ENCODE measurements around the gene SLC24A3.

Gene SLC24A3

GRCh38 chr20:19213946-19214490 is 1.6 kb downstream of the SLC24A3 start:
- Histone ChIP-seq H3K4me3 (ENCODE audit: low read length) (no peak overlapping the region), H3K4me1 (ENCODE audit: insufficient read depth, low read length) (no peaks in the 10 kb centered on the region), H3K27me3 (ENCODE audit: insufficient read depth, low read length) (peaks cover 45% of the 10 kb centered on the region), H2AFZ (ENCODE audit: low read depth, low read length) (no peak overlapping the region), H3K36me3 (ENCODE audit: insufficient read depth, low read length) (no peaks in the 10 kb centered on the region), H3K9me3 (ENCODE audit: low read length) (no peaks in the 10 kb centered on the region)

- no peak overlapping the region for H3K4me3 ChIP-seq (ENCODE audit: low read length)
- no peaks in the 10 kb centered on the region for H3K4me1 ChIP-seq (ENCODE audit: insufficient read depth, low read length)
- no peaks in the 10 kb centered on the region for H3K36me3 ChIP-seq (ENCODE audit: insufficient read depth, low read length)
- H2AFZ ChIP-seq (ENCODE audit: low read depth, low read length), result no peak overlapping the region
- peaks cover 12% of the 10 kb centered on the region for H3K27me3 ChIP-seq (ENCODE audit: insufficient read depth, low read length)
- no peaks in the 10 kb centered on the region for H3K9me3 ChIP-seq (ENCODE audit: low read length)
Measured at GRCh38 chr20:19218411-19218810, 6.0 kb downstream of the SLC24A3 start.

DNA sequence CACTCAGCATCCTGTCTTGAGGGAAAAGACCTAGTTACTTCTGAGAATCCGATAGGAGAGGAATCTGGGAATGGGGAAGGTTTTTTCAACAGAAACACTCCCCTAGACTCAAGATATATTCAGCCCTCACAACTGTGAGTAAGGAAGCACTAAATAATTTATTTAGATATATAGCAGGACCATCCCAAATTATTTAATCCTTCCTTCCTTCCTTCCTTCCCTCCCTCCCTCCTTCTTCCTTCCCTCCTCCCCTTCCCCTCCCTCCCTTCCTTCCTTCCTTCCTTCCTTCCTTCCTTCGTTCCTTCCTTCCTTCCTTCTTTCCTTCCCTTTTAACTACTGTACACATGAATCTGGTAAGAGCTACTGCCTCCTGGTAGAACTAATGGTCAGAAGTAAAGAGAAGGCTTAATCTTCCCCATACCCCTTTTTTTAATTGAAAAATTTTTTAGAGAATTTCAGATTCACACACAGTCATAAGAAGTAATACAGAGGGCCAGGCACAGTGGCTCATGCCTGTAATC is 10.1 kb downstream of the SLC24A3 start:
- Histone ChIP-seq H3K9me3 (ENCODE audit: low read length) (no peaks in the 10 kb centered on the region), H3K4me1 (ENCODE audit: insufficient read depth, low read length) (no peaks in the 10 kb centered on the region), H3K27me3 (ENCODE audit: insufficient read depth, low read length) (no peaks in the 10 kb centered on the region), H3K4me3 (ENCODE audit: low read length) (no peak overlapping the region), H2AFZ (ENCODE audit: low read depth, low read length) (no peak overlapping the region), H3K36me3 (ENCODE audit: insufficient read depth, low read length) (no peaks in the 10 kb centered on the region)

- Histone ChIP-seq H3K4me3 (ENCODE audit: low read length) (no peak overlapping the region), H3K4me1 (ENCODE audit: insufficient read depth, low read length) (no peaks in the 10 kb centered on the region), H2AFZ (ENCODE audit: low read depth, low read length) (no peak overlapping the region), H3K36me3 (ENCODE audit: insufficient read depth, low read length) (no peaks in the 10 kb centered on the region), H3K27me3 (ENCODE audit: insufficient read depth, low read length) (no peaks in the 10 kb centered on the region), H3K9me3 (ENCODE audit: low read length) (no peaks in the 10 kb centered on the region)
Measured at GRCh38 chr20:19223640-19224039, 11.2 kb downstream of the SLC24A3 start.

DNA sequence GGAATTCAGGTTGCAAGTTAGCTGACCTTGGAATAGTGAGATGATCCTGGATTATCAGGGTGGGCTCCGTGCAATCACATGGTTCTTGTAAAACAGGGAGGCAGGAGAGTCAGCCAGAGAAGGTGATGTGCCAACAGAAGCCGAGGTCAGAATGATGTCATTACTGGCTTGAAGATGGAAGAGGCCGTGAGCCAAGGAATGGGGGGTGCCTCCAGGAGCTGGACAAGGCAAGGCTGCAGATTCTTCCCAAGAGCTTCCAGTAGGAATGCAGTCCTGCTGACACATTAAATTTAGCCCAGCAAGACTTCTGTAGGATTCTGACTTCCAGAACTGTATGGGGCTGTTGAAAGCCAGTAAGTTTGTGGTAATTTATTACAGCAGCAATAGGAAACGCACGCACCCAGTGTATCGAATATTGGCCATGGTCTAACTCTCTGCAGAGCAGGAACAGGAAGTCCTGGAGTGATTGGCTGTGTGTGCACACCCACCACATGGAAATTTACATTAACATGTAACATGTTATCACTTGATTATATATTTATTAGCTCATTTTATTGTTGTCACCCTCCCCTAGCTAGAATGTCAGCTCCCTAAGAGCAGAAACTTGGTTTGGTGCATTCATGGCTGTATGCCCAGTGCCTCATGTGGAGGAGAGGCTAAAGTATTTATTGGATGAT is 19.1 kb downstream of the SLC24A3 start:
- no peak overlapping the region for H3K4me3 ChIP-seq (ENCODE audit: low read length)
- H2AFZ ChIP-seq (ENCODE audit: low read depth, low read length), result no peak overlapping the region
- H3K4me1 ChIP-seq (ENCODE audit: insufficient read depth, low read length), result no peaks in the 10 kb centered on the region
- H3K27me3 ChIP-seq (ENCODE audit: insufficient read depth, low read length), result no peaks in the 10 kb centered on the region
- no peaks in the 10 kb centered on the region for H3K36me3 ChIP-seq (ENCODE audit: insufficient read depth, low read length)
- no peaks in the 10 kb centered on the region for H3K9me3 ChIP-seq (ENCODE audit: low read length)

DNA sequence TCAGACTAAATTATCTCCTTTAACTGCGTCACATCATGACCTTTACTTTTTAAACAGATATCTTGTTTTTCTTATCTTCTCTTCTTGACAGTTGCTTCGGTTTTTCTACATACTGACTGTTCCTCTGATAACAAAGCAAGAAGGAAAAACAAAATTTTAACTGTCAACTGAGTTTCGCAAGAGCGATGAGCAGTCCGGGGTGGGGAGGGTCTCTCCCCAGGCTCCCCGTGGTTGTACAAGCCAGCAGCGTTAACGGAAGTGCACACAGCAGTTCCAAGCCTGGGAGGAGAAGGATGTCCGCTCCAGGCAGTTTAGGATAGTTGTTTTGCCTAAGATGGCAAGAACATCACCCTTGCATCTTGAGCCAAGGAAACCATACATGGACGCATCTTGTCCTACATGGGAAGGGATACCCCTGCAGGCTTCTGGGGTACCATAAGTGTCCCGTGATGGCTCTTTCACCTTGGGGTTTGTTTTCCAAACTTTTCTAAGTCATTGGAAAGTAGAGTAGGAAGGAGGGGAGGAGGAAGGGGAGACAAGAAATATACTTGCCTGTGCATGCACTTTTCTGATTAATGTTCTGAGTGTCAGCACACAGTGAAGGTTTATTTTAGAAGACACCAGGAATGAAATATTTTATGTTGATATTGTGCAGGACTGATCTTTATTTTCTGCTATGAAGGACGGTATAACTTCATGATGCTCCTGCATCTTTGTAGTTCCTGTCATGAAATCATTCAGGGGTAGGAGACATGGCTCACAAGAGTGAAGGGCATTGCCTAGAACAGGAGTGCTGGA is 20.8 kb downstream of the SLC24A3 start:
- Histone ChIP-seq H3K4me1 (ENCODE audit: insufficient read depth, low read length) (no peaks in the 10 kb centered on the region), H3K27me3 (ENCODE audit: insufficient read depth, low read length) (no peaks in the 10 kb centered on the region), H2AFZ (ENCODE audit: low read depth, low read length) (no peak overlapping the region), H3K36me3 (ENCODE audit: insufficient read depth, low read length) (no peaks in the 10 kb centered on the region), H3K9me3 (ENCODE audit: low read length) (no peaks in the 10 kb centered on the region), H3K4me3 (ENCODE audit: low read length) (no peak overlapping the region)

GRCh38 chr20:19236371-19237055 is 24.1 kb downstream of the SLC24A3 start:
- no peaks in the 10 kb centered on the region for H3K9me3 ChIP-seq (ENCODE audit: low read length)
- H2AFZ ChIP-seq (ENCODE audit: low read depth, low read length), result no peak overlapping the region
- H3K4me1 ChIP-seq (ENCODE audit: insufficient read depth, low read length), result no peaks in the 10 kb centered on the region
- no peaks in the 10 kb centered on the region for H3K27me3 ChIP-seq (ENCODE audit: insufficient read depth, low read length)
- no peak overlapping the region for H3K4me3 ChIP-seq (ENCODE audit: low read length)
- H3K36me3 ChIP-seq (ENCODE audit: insufficient read depth, low read length), result no peaks in the 10 kb centered on the region

DNA sequence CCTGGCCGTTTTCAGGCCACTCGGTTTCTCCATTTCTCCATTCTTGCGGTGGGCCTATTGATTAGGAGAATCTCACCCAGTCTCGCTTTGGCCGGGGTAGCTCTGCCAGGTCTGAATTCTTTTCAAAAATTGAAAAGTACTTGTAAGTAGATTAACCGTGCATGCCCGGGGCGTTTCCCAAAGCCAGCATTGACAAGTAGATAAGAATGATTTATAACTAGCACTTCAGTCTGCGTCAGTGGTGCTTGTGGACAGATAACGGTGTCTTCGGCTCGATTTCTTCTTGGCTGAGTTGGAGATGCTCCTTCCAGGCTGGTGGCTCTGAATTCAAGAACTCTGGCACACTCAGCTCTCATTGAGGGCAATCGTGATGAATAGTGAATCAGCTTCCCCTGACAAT is 29.0 kb downstream of the SLC24A3 start:
- no peaks in the 10 kb centered on the region for H3K36me3 ChIP-seq (ENCODE audit: insufficient read depth, low read length)
- no peak overlapping the region for H3K4me3 ChIP-seq (ENCODE audit: low read length)
- no peaks in the 10 kb centered on the region for H3K4me1 ChIP-seq (ENCODE audit: insufficient read depth, low read length)
- no peaks in the 10 kb centered on the region for H3K9me3 ChIP-seq (ENCODE audit: low read length)
- no peaks in the 10 kb centered on the region for H3K27me3 ChIP-seq (ENCODE audit: insufficient read depth, low read length)
- no peak overlapping the region for H2AFZ ChIP-seq (ENCODE audit: low read depth, low read length)

DNA sequence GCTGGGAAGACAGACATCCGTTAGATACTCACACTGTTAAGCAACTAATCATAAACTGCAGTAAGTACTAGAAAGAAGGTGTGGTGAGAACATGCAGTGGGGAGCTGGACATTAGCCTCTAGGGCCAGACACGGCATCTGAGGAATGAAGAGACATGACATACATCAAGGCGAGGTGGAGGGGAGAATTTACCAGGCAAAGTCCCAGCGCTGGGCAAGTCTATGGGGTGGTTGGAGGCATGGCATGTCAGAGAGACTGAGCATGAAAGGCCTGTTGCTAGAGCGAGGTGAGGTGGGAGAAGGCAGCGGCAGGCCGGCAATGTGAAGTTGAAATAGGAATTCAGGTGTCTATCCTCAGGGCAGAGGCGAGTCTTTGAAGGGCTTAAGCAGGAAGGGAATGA is 31.8 kb downstream of the SLC24A3 start:
- H3K36me3 ChIP-seq (ENCODE audit: insufficient read depth, low read length), result no peaks in the 10 kb centered on the region
- no peaks in the 10 kb centered on the region for H3K27me3 ChIP-seq (ENCODE audit: insufficient read depth, low read length)
- H3K9me3 ChIP-seq (ENCODE audit: low read length), result no peaks in the 10 kb centered on the region
- no peak overlapping the region for H3K4me3 ChIP-seq (ENCODE audit: low read length)
- no peaks in the 10 kb centered on the region for H3K4me1 ChIP-seq (ENCODE audit: insufficient read depth, low read length)
- no peak overlapping the region for H2AFZ ChIP-seq (ENCODE audit: low read depth, low read length)

DNA sequence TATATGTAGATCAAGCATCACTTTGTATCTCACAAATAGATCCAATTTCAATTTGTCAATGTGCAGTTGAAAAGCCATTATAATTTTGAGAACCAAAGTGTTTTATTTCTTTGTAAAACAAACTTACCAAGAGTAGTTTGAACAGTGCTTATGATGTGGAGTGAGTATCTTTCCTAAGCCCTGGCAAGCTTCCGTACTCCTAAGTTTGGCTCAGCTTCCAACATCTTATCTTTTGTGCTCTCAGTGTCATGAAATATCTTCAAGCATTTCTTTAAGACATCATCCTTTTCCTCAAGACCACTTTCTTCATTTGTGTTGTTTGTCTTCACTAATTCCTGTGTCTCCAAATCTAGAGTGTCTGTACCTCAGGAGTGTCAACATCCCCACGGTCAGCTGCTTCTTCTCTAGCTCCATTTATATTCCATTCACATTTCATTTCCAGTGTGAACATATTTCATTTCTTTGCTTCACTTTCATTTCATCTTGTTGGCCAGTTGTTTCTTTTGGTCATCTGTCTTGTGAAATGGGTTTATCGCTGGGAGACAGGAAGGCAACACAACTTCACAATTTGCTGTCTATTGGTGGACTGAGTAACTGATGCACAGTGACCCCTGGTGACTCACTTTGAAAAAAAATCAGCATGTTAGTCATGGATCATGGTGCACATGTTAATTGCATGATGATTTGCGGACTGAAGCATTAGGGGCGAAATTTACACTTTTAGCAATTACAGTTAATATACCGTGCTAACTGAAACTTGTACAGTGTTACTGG is 36.9 kb downstream of the SLC24A3 start:
- H3K27me3 ChIP-seq (ENCODE audit: insufficient read depth, low read length), result no peaks in the 10 kb centered on the region

GRCh38 chr20:19250346-19250745 is 37.9 kb downstream of the SLC24A3 start:
- Histone ChIP-seq H3K27me3 (ENCODE audit: insufficient read depth, low read length) (no peaks in the 10 kb centered on the region), H3K4me1 (ENCODE audit: insufficient read depth, low read length) (no peaks in the 10 kb centered on the region), H3K4me3 (ENCODE audit: low read length) (no peak overlapping the region), H3K36me3 (ENCODE audit: insufficient read depth, low read length) (no peaks in the 10 kb centered on the region), H2AFZ (ENCODE audit: low read depth, low read length) (no peak overlapping the region), H3K9me3 (ENCODE audit: low read length) (no peaks in the 10 kb centered on the region)

More for the DNA sequence above, 36.9 kb downstream of the SLC24A3 start:
- H2AFZ ChIP-seq (ENCODE audit: low read depth, low read length), result no peak overlapping the region
- H3K36me3 ChIP-seq (ENCODE audit: insufficient read depth, low read length), result no peaks in the 10 kb centered on the region
- H3K4me3 ChIP-seq (ENCODE audit: low read length), result no peak overlapping the region
- no peaks in the 10 kb centered on the region for H3K9me3 ChIP-seq (ENCODE audit: low read length)
- no peaks in the 10 kb centered on the region for H3K4me1 ChIP-seq (ENCODE audit: insufficient read depth, low read length)

DNA sequence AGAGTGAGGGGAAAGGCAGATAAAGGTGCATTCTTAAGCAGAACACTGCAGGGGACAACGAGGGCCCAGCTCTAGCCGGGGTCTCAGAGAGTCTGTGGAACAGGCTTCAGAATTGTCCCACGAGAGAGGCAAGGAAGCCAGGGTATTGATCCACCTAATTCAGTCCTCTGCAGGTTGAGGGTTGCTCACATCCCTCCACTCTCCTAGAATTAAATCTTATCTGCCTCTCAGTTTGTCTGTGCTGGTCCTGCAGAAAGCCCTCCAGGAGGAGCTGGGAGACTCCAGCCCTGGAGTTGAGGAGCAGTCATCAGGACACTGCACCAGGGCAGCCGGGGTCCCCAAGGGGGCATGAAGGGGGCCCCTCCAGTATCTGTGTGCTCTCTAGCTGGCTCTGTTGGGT is 39.1 kb downstream of the SLC24A3 start:
- H2AFZ ChIP-seq (ENCODE audit: low read depth, low read length), result no peak overlapping the region
- H3K4me1 ChIP-seq (ENCODE audit: insufficient read depth, low read length), result no peaks in the 10 kb centered on the region

More for the DNA sequence above, 39.1 kb downstream of the SLC24A3 start:
- Histone ChIP-seq H3K27me3 (ENCODE audit: insufficient read depth, low read length) (no peaks in the 10 kb centered on the region), H3K36me3 (ENCODE audit: insufficient read depth, low read length) (no peaks in the 10 kb centered on the region), H3K9me3 (ENCODE audit: low read length) (no peaks in the 10 kb centered on the region), H3K4me3 (ENCODE audit: low read length) (no peak overlapping the region)
